LNCaP clone FGC (cell line): Measurements from ENCODE around the gene CYTH2.

Experiments used
- DNase-seq: peaks from one replicate; pipeline ENCODE4 v3.0.0-alpha.2; 2011; ENCODE audit warnings: low read depth
- H3K4me3 ChIP-seq: 2 replicates; pipeline ENCODE4 v1.5.1; 2011; ENCODE audit warnings: mild to moderate bottlenecking, low read depth, low read length, control low read depth
- TF ChIP-seq, protein P1 (sequence below): IDR thresholded peaks from 2 replicates; pipeline ENCODE4 v1.5.1; 2012; ENCODE audit warnings: mild to moderate bottlenecking; ENCODE audit not compliant: control insufficient read depth, insufficient read depth; ENCODE audit errors: extremely low read depth

Gene CYTH2

DNA sequence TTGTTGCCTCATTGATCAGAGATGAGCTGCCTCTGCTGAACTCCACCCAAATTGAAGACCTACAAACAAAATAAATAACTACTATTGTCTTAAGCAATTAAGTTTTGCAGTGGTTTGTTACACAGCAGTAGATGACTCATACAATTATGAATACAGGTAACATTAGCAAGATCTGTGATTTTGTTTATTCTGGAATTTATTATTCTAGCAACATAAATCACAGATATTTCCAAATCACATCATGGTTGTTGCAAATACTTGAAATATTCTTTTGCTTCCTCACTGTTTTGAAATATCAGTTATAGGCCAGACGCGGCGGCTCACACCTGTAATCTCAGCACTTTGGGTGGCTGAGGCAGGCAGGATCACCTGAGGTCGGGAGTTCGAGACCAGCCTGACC is 55.6 kb downstream of the CYTH2 start:
- no peak for DNase-seq
- TF ChIP-seq, protein P1, sequence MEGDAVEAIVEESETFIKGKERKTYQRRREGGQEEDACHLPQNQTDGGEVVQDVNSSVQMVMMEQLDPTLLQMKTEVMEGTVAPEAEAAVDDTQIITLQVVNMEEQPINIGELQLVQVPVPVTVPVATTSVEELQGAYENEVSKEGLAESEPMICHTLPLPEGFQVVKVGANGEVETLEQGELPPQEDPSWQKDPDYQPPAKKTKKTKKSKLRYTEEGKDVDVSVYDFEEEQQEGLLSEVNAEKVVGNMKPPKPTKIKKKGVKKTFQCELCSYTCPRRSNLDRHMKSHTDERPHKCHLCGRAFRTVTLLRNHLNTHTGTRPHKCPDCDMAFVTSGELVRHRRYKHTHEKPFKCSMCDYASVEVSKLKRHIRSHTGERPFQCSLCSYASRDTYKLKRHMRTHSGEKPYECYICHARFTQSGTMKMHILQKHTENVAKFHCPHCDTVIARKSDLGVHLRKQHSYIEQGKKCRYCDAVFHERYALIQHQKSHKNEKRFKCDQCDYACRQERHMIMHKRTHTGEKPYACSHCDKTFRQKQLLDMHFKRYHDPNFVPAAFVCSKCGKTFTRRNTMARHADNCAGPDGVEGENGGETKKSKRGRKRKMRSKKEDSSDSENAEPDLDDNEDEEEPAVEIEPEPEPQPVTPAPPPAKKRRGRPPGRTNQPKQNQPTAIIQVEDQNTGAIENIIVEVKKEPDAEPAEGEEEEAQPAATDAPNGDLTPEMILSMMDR = no peak
- H3K4me3 ChIP-seq = no peak overlapping the region

GRCh38 chr19:48529156-48529555 is 60.0 kb downstream of the CYTH2 start:
- H3K4me3 ChIP-seq = no peak overlapping the region
- DNase-seq = no peak
- TF ChIP-seq, protein P1 = no peak

- DNase-seq = no peak
- TF ChIP-seq, protein P1 = no peak
- no peak overlapping the region for H3K4me3 ChIP-seq
Observed at GRCh38 chr19:48530066-48530720, 61.0 kb downstream of the CYTH2 start.

DNA sequence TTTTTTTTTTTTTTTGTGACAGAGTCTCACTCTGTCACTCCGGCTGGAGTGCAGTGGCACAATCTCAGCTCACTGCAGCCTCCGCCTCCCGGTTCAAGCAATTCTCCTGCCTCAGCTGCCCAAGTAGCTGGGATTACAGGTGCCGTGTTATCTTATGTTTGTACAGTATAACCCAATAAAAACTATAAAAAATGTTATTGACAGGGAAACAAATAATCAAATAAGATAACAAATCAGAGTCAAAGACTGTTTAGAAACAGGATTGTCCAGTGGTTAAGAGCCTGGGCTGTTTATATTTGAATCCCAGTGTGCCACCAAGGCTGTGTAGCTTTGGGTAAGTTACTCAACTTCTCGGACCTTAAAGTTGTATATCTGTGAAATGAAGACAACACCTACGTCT is 61.6 kb downstream of the CYTH2 start:
- H3K4me3 ChIP-seq = no peak overlapping the region
- DNase-seq = peak; percentile 81
- TF ChIP-seq, protein P1 = no peak
